Stimulated activated CD4-positive, alpha-beta T cell treated with anti-CD3 and anti-CD28 coated beads, Interleukin-12 subunit alpha, Interleukin-12 subunit beta, amount 100 ng/mL, for 24 hours (primary cell): ENCODE results near the gene PACS1.

ENCODE experiments used
- DNase-seq, 2 experiments: peaks; one replicate each; pipeline ENCODE4 v3.0.0-alpha.2; 2020; ENCODE audit warnings: low read depth in 2 of 2

Gene PACS1

GRCh38 chr11:66224226-66224855 is 154.3 kb downstream of the PACS1 start:
- no peak for DNase-seq

DNA sequence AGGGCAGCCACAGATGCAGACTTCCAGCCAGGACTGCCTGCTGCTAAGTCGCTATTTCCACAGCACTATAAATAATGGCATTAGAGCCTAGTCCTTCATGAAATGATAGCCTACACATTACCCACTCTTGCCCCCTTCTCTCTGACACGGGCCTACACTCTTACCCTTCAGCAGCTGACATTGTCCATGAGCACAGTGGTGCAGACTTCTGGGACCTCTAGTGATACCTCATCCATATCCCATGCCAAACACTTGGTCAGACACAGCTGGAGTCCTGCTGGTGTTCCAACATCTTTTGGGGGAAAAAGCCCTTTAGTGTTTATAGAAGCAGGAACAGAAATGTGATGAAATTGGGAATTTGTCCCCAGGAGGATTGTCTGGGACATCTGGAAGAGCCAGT is 155.0 kb downstream of the PACS1 start:
- DNase-seq = no peak

DNA sequence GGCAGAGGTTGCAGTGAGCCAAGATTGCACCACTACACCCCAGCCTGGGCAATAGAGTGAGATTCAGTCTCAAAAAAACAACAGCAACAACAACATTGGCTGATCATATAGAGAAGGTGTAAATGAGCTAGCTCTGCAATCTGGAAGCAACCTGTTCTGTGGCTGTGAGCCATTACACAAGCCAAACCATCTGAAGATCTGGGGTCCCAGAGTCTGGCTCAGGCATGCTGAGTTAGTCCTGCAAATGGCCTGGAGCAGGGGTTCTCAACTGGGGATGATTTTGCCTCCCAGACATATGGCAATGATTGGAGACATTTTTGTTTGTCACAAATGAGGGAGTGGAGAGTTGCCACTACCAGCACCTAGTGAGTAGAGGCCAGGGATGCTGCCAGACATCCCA is 156.0 kb downstream of the PACS1 start:
- DNase-seq = no peak

GRCh38 chr11:66227700-66228099 is 157.6 kb downstream of the PACS1 start:
- DNase-seq = no peak

DNA sequence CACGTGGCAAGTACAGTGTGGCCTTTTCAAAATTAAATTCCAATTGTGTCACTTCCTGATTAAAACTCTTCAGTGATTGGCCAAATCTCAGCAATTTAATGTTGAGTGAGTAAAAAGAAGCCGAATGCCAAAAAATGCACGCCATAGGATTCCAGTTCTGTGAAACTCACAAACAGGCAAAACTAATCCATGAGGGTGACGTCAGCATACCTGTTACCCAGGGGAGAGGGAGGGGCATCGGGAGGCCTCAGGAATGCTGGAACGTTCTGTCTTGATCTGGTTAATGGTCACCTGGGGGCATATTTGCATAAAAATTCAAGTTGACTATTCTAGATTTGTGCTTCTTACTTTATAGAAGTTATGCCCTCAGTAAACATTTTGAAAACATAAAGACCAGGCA is 158.4 kb downstream of the PACS1 start:
- no peak for DNase-seq

GRCh38 chr11:66230156-66230555 is 160.1 kb downstream of the PACS1 start:
- DNase-seq = no peak

DNA sequence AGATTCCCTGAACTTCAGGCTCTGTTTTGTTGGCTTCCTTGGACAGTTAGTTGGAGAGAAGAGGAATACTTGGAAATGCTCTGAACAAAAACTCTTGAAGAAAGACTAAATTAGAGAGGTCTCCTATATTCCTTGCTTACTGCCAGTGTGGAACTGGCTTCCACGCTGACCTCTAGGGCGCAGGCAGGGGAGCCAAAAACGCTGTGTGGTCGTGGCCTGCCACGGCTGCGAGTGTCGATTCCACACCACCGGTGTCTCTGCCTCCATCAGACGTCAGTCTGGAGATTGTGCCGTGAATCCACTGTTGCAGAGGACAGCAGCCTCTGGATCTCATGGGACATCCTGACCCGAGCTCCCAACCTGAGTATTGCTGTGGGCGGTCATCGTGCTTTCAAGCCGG is 160.9 kb downstream of the PACS1 start:
- no peak for DNase-seq

DNA sequence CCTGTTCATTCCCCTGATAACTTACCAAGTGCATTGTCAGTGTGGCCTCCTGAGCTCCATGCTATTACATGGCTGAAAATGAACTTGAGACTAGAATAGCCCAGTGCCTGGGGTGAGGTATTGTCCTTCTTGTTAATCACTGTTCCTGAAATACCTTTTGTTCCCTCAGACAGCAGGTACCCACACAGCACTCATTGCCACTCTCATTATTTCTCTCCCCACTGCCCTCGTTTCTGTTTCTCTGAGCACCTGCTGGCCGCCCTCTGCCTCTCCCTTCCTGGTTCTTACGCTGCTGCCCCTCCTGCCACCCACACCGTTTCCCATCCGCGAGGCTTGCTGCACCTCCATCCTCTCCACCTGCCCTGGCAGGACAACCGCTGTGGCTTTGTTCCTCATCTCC is 161.5 kb downstream of the PACS1 start:
- no peak for DNase-seq

DNA sequence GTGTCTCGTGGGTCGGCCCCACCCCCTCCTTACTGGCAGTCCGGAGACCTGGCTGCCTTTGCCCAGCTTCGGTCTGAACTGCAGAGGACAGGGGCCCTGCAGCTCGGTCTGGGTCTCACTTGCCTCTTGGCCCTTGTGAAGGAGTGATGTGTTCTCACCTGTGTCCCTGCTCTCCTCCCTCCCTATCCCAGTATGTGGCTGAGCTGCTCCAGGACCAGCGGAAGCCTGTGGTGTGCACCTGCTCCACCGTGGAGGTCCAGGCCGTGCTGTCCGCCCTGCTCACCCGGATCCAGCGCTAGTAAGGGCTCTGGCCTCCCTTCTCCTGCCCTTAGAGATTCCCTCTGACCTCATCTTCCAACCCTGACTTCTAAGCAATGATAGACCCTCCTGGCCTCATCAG is 162.7 kb downstream of the PACS1 start:
- DNase-seq = no peak

DNA sequence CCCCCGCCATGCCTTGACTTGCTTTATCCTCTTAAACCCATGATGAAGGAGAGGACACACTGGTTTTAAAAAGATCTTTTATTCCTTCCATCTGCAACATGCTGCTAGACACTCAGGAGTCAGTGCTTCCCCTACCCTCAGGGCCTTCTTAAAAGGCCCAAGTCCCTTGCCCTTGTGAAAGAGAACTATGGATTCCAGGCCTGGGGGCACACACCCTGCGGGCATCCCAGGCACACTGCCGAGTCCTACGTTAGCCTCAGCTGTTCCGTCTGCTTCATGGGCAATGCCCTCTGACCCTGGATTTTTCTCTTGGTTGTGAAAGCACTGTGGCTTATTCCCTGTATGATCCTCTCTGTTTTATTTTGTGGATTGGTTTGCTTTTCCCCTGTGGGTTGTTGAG is 163.2 kb downstream of the PACS1 start:
- DNase-seq = no peak

GRCh38 chr11:66235141-66235540 is 165.1 kb downstream of the PACS1 start:
- no peak for DNase-seq

DNA sequence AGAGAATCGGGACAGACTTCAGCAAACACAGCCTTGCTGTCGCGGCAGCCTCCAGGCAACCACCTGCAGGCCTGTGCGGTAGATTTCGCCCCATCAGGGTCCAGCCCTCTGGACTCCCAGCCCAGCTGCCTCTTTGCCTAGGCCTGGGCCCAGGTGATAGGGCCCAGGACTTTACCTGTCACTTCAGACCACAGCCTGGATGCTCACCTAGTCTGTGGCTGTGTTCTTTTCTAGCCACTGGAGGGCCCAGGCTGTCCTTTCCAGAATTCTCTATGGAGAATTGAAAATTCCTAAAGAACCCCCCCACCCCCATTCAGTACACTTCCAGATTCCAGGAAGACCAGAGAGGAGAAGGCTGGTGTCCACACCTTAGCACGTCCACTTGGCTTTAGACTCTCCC is 167.8 kb downstream of the PACS1 start:
- no peak for DNase-seq

GRCh38 chr11:66238786-66239413 is 168.8 kb downstream of the PACS1 start:
- DNase-seq = no peak

- DNase-seq = no peak
Observed at GRCh38 chr11:66239511-66239910, 169.4 kb downstream of the PACS1 start.

- DNase-seq = no peak
Observed at GRCh38 chr11:66239998-66240780, 170.1 kb downstream of the PACS1 start.

GRCh38 chr11:66240781-66241136 is 170.7 kb downstream of the PACS1 start:
- DNase-seq = no peak

- no peak for DNase-seq
Observed at GRCh38 chr11:66242095-66242765, 172.2 kb downstream of the PACS1 start.

DNA sequence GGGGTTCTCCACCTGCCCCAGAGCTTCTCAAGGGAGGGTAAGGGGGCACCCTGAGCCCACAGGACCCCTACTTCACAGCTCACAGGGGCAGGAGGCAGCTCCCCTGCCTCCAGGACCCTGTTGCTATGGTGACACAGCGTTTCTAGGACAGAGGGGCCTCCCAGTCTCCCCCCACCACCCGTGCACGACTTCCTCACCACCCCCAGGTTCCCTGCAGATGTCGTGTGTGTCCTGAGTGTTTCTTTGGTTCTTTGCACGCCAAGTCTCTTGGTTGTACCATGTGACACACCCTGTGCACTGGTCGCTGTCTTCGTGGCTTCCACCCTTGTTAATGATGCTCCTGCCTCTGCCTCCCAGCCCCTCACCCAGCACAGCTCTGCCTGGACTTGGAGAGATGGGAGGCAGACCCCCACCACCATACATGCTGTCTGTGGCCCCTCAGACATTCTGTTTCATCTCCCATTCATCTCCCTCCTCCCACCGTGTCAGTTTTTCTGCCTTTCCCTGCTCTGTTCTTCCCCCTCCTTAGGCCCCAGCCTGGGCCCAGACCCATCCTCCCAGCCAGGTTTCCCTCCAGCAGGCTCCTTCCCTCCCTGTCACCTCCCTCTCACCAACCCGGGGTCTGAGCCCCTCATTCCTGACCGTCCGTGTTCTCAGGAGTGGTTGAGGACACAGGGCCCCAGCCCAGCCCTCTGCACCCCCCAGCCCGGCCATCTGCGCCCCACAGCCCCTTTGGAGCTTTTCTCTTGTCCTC is 173.9 kb downstream of the PACS1 start:
- no peak for DNase-seq

GRCh38 chr11:66247295-66247694 is 177.2 kb downstream of the PACS1 start:
- DNase-seq = no peak

DNA sequence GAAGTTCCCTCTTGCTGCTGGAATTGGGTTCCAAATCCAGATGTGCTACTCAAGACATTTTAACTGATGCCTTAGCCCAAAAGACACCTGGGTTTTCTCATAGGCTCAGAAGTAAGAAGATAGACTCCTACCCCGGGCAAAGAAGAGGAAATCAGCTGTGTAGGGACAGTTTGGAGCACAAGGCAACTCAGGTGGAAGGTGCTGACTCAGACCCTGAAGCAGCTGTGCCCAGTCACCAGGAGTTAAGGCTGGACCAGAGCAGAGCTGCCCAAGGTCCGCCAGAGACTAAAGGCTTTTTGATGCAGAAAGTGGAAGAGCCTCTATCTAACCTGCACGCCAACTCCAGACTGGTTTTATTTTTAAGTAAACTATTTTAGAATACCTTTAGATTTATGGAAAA is 177.7 kb downstream of the PACS1 start:
- no peak for DNase-seq

DNA sequence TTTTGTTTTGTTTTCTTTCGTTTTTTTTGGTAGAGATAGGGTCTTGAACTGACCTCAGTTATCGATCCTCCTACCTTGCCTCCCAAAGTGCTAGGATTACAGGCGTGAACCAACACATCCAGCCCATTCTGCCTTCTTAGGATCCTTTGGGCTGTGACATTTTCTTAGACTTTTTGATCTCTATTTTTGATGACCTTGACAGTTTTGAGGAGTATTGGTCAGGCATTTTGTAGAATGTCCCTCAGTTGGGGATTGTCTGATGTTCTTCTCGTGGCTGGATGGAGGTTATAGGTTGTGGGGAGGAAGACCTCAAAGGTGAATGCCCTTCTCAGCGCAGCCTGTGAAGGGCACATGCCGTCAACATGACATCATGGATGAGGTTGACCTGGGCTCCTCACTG is 178.8 kb downstream of the PACS1 start:
- DNase-seq = no peak

DNA sequence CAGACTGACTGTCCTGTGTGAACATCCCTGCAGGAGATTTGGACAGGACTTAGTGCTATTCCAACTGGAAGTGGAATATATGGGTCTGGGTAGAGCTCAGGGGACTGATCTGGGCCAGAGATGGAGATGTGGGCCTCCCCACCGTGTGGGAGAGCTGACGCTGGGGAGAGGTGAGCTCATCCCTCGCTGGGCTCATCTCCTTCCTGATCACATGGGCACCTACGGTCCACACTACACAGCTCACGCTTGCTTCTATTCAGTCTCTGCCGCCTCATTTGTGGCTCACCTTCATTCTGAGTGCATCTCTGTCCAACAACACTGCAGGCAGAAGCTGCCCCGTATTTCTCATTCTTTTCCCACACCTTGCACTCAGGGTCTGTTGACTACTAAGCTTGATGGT is 181.7 kb downstream of the PACS1 start:
- DNase-seq = no peak
